ENCODE measurements around the gene MACIR.
"Not testable (repeated sequence)": the region's sequence is repeated elsewhere in the genome, so short reads cannot be mapped to it uniquely, and the experiment has no call there.

The MACIR gene

GRCh38 chr5:103258368-103258956 lies at the start of gene MACIR:
MACIR (plus strand) TSS chr5:103258763; CDS start chr5:103275920, 17,157 bp downstream.
- DNase-seq = peak; percentile 95

- no peak for DNase-seq
These were observed 49.5 kb upstream of the MACIR start for GRCh38 chr5:103209065-103209464.

GRCh38 chr5:103210952-103211351 lies 47.6 kb upstream of the MACIR start:
- no peak for DNase-seq

- no peak for DNase-seq
These were observed 46.7 kb upstream of the MACIR start for GRCh38 chr5:103211576-103212561.

GRCh38 chr5:103216137-103216536 lies 42.4 kb upstream of the MACIR start:
- DNase-seq = no peak

GRCh38 chr5:103216697-103217096 lies 41.9 kb upstream of the MACIR start:
- DNase-seq = no peak

GRCh38 chr5:103217101-103217500 lies 41.5 kb upstream of the MACIR start:
- no peak for DNase-seq

- no peak for DNase-seq
These were observed 40.4 kb upstream of the MACIR start for GRCh38 chr5:103218164-103218563.

GRCh38 chr5:103219074-103219473 lies 39.5 kb upstream of the MACIR start:
- not testable (repeated sequence) for DNase-seq

- DNase-seq = no peak
These were observed 35.3 kb upstream of the MACIR start for GRCh38 chr5:103223031-103223955.

GRCh38 chr5:103224118-103224893 lies 34.3 kb upstream of the MACIR start:
- DNase-seq = peak; percentile 44

- DNase-seq = no peak
These were observed 33.7 kb upstream of the MACIR start for GRCh38 chr5:103224894-103225246.

GRCh38 chr5:103228061-103228460 lies 30.5 kb upstream of the MACIR start:
- DNase-seq = no peak

GRCh38 chr5:103228588-103228987 lies 30.0 kb upstream of the MACIR start:
- DNase-seq = no peak

- peak; percentile 4 for DNase-seq
These were observed 26.1 kb upstream of the MACIR start for GRCh38 chr5:103232393-103232999.

GRCh38 chr5:103234239-103234975 lies 24.2 kb upstream of the MACIR start:
- no peak for DNase-seq

- DNase-seq = no peak
These were observed 22.7 kb upstream of the MACIR start for GRCh38 chr5:103235891-103236290.

- no peak for DNase-seq
These were observed 20.8 kb upstream of the MACIR start for GRCh38 chr5:103237778-103238177.

- DNase-seq = no peak
These were observed 14.9 kb upstream of the MACIR start for GRCh38 chr5:103243665-103244064.

GRCh38 chr5:103244398-103244797 lies 14.2 kb upstream of the MACIR start:
- no peak for DNase-seq

GRCh38 chr5:103245761-103246160 lies 12.8 kb upstream of the MACIR start:
- no peak for DNase-seq
